Ishikawa (cell line): ENCODE results near the gene EYA3.

Experiments used
- CEBPB ChIP-seq: IDR thresholded peaks from 2 replicates; pipeline ENCODE4 v1.6.1; 2012
- CREB1 ChIP-seq: IDR thresholded peaks from 2 replicates; pipeline ENCODE4 v1.6.1; 2012; ENCODE audit warnings: low read depth
- EGR1 ChIP-seq: IDR thresholded peaks from 2 replicates; pipeline ENCODE4 v1.6.1; 2012
- EP300 ChIP-seq: IDR thresholded peaks from 2 replicates; pipeline ENCODE4 v1.6.1; 2012; ENCODE audit warnings: borderline replicate concordance
- FOXM1 ChIP-seq: IDR thresholded peaks from 2 replicates; pipeline ENCODE4 v1.6.1; 2012; ENCODE audit warnings: low read depth, borderline replicate concordance
- NFIC ChIP-seq: IDR thresholded peaks from 2 replicates; pipeline ENCODE4 v1.6.1; 2012
- RAD21 ChIP-seq: IDR thresholded peaks from 2 replicates; pipeline ENCODE4 v1.6.1; 2012; ENCODE audit warnings: low read depth
- TAF1 ChIP-seq: IDR thresholded peaks from 2 replicates; pipeline ENCODE4 v1.6.1; 2012; ENCODE audit warnings: low read depth, mild to moderate bottlenecking
- TCF12 ChIP-seq: IDR thresholded peaks from 2 replicates; pipeline ENCODE4 v1.6.1; 2012; ENCODE audit warnings: low read depth
- TEAD4 ChIP-seq: IDR thresholded peaks from 2 replicates; pipeline ENCODE4 v1.6.1; 2012
- YY1 ChIP-seq: IDR thresholded peaks from 2 replicates; pipeline ENCODE4 v1.6.1; 2012; ENCODE audit warnings: low read depth
- ZBTB7A ChIP-seq: IDR thresholded peaks from 2 replicates; pipeline ENCODE4 v1.6.1; 2012; ENCODE audit warnings: low read depth
- TF ChIP-seq, protein P1 (sequence below): IDR thresholded peaks from 2 replicates; pipeline ENCODE4 v1.6.1; 2012
- TF ChIP-seq, protein P2 (sequence below): IDR thresholded peaks from 2 replicates; pipeline ENCODE4 v1.6.1; 2012
- TF ChIP-seq, protein P3 (sequence below): IDR thresholded peaks from 2 replicates; pipeline ENCODE4 v1.6.1; 2012; ENCODE audit warnings: low read depth, mild to moderate bottlenecking

The EYA3 gene

DNA sequence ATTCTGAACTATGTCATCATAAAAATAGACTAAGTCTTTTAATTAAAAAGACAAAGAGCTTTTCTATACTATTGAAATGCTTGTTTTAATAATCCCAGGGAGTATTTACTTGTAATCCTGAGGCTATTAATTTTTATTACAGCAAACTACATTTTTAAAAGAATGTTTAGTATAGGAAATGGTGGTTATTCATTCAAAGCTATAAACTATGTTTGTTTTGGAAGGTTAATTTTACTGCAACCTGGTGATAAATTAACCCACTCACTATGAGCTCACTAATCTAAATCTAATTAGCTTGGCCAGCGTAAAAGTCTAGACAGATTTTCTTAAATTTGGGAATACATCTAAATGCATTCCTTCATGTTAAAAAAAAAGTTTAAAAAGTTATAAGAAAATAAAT is 13.8 kb upstream of the EYA3 start:
- TF ChIP-seq CREB1 (no peak), EGR1 (no peak), CEBPB (no peak), TAF1 (no peak), RAD21 (no peak), EP300 (no peak), TEAD4 (no peak), NFIC (no peak), ZBTB7A (no peak)
- TF ChIP-seq, protein P1, sequence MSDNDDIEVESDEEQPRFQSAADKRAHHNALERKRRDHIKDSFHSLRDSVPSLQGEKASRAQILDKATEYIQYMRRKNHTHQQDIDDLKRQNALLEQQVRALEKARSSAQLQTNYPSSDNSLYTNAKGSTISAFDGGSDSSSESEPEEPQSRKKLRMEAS, result no peak
- TF ChIP-seq, protein P2, sequence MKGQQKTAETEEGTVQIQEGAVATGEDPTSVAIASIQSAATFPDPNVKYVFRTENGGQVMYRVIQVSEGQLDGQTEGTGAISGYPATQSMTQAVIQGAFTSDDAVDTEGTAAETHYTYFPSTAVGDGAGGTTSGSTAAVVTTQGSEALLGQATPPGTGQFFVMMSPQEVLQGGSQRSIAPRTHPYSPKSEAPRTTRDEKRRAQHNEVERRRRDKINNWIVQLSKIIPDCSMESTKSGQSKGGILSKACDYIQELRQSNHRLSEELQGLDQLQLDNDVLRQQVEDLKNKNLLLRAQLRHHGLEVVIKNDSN, result no peak

DNA sequence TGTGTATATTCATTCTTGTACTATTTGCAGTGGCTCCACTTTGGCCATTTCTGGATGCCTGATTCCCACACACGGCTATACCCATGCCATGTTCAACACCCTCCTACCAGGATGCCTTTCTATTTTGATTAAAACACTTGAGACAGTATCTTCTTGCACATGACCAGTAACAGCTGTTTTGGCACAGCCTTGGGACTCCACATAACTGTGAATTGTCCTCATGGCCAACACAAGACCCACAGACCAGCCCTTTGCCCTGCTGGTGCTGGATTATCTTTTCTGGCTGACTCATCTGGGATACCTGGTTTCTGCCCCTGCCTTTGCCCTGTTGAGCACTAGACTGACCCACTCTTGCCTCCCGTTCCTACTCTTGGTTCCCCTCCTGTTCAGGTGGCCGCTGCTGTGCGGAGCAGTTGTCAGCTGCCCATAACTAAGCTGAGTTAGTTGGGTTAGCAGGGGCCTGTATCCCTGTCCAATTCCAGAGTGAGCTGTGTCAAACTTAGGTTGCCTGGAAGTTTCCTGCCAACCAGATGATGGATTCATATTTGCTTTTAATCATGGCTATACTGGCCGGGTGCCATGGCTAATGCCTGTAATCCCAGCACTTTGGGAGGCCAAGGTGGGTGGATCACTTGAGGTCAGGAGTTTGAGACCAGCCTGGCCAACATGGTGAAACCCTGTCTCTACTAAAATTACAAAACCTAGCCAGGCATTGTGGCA is 10.8 kb upstream of the EYA3 start:
- TF ChIP-seq CREB1, result no peak
- TF ChIP-seq, protein P1, result no peak
- TF ChIP-seq, protein P2, result no peak
- TF ChIP-seq EGR1, result no peak

DNA sequence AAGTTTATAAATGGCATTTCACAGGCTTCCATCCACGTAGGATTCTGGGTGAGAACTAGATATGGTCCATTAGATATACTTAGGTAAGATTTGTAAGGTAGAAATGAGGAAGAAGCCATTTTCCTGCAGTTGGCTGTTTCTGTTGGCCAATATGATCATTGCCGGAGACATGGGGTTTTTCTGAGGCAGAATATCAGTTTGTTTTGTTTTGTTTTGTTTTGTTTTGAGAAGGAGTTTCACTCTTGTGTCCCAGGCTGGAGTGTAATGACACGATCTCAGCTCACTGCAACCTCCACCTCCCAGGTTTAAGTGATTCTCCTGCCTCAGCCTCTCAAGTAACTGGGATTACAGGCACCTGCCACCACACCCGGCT is 8.7 kb upstream of the EYA3 start:
- TF ChIP-seq, protein P3, sequence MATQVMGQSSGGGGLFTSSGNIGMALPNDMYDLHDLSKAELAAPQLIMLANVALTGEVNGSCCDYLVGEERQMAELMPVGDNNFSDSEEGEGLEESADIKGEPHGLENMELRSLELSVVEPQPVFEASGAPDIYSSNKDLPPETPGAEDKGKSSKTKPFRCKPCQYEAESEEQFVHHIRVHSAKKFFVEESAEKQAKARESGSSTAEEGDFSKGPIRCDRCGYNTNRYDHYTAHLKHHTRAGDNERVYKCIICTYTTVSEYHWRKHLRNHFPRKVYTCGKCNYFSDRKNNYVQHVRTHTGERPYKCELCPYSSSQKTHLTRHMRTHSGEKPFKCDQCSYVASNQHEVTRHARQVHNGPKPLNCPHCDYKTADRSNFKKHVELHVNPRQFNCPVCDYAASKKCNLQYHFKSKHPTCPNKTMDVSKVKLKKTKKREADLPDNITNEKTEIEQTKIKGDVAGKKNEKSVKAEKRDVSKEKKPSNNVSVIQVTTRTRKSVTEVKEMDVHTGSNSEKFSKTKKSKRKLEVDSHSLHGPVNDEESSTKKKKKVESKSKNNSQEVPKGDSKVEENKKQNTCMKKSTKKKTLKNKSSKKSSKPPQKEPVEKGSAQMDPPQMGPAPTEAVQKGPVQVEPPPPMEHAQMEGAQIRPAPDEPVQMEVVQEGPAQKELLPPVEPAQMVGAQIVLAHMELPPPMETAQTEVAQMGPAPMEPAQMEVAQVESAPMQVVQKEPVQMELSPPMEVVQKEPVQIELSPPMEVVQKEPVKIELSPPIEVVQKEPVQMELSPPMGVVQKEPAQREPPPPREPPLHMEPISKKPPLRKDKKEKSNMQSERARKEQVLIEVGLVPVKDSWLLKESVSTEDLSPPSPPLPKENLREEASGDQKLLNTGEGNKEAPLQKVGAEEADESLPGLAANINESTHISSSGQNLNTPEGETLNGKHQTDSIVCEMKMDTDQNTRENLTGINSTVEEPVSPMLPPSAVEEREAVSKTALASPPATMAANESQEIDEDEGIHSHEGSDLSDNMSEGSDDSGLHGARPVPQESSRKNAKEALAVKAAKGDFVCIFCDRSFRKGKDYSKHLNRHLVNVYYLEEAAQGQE, result no peak
- TF ChIP-seq CEBPB (no peak), EGR1 (no peak), YY1 (no peak), FOXM1 (no peak), CREB1 (no peak), TEAD4 (no peak), EP300 (no peak), RAD21 (no peak), ZBTB7A (no peak), TCF12 (no peak), NFIC (no peak), TAF1 (no peak)
- TF ChIP-seq, protein P2, result no peak
- TF ChIP-seq, protein P1, result no peak

DNA sequence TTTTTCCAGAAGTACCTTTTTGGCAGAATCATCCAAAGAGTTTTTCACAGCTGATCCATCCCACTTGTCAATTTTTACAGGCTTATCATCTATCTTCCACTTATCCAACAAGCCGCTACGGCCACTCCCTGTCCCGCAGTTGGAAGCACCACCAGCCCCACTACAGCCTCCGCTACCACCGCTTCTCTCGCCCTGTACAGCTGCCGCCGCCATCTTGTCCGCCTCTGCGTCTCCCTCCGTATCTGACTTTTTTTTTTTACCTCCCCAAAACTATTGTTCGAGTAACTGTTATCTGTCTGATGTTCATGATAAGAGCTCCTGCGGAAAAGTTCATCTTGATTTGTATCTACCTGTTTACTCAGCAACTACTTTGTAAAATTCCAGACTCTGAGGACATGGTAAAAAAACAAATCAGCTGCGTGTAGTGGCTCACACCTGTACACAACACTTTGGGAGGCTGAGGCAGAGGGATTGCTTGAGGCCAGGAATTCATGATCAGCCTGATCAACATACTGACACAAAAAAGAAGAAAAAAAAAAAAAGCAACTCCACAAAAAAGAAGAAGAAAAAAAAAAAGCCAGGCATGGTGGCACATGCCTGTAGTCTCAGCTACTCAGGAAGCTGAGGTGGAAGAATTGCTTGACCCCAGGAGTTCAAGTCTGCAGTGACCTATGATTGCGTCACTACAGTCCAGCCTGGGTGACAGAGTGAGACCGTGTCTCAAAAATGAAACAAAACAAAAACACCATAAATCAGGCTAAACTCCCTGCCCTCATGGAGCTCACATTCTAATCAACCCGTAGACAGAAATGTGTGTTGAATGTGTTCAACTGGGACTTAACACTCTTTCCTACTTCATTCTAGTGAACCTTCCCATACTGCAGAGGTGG is 8.0 kb upstream of the EYA3 start:
- TF ChIP-seq, protein P1, result no peak
- TF ChIP-seq YY1 (no peak), ZBTB7A (no peak), FOXM1 (no peak), CEBPB (no peak), CREB1 (no peak), EGR1 (no peak)
- TF ChIP-seq, protein P3, result no peak
